BLaER1 treated with 17β-estradiol and CSF1 and Interleukin-3, amounts not matched to agents 10 nM and 100 nM (cell line): ENCODE measurements around the gene NUP210L.
"Not testable (repeated sequence)": the region's sequence is repeated elsewhere in the genome, so short reads cannot be mapped to it uniquely, and the experiment has no call there.

Experiments
- H3K27ac ChIP-seq, 11 experiments: shearing (Covaris generic); formaldehyde crosslinking; 2 replicates each; pipeline ENCODE4 v1.8.1; 2022
- H3K27me3 ChIP-seq, 11 experiments: shearing (Covaris generic); formaldehyde crosslinking; 2 replicates each; pipeline ENCODE4 v1.8.1; 2022
- H3K36me3 ChIP-seq, 11 experiments: shearing (Covaris generic); formaldehyde crosslinking; 2 replicates each; pipeline ENCODE4 v1.8.1; 2022
- H3K4me1 ChIP-seq, 10 experiments: shearing (Covaris generic); formaldehyde crosslinking; 2 replicates each; pipeline ENCODE4 v1.8.1; 2022
- H3K4me2 ChIP-seq, 11 experiments: shearing (Covaris generic); formaldehyde crosslinking; 2 replicates each; pipeline ENCODE4 v1.8.1; 2022
- H3K4me3 ChIP-seq, 10 experiments: shearing (Covaris generic); formaldehyde crosslinking; 2 replicates each; pipeline ENCODE4 v1.8.1; 2022
- H3K9ac ChIP-seq, 11 experiments: shearing (Covaris generic); formaldehyde crosslinking; 2 replicates each; pipeline ENCODE4 v1.8.1; 2022
- H3K9me3 ChIP-seq, 11 experiments: shearing (Covaris generic); formaldehyde crosslinking; replicated peaks in 1 of 11; 2 replicates each; pipeline ENCODE4 v1.8.1; 2022
- H4K20me1 ChIP-seq, 11 experiments: shearing (Covaris generic); formaldehyde crosslinking; 2 replicates each; pipeline ENCODE4 v1.8.1; 2022
- Cebpa-rat ChIP-seq, 11 experiments: shearing (Covaris generic); IDR thresholded peaks; 2 replicates each; pipeline ENCODE4 v1.8.1; 2022

Gene NUP210L

GRCh38 chr1:153985941-153986761 is 168.7 kb downstream of the NUP210L start, which contains the start of gene RAB13:
Gene RAB13, minus strand, starts transcription at chr1:153986339. Its CDS starts 103 bp downstream, at chr1:153986236.
- H4K20me1 ChIP-seq: peaks cover 0 to 8% (median 0%) of the 10 kb centered on the region in 11 experiments; a peak in 5 of 22 replicates
- H3K9me3 ChIP-seq: no peaks in the 10 kb centered on the region
- peak within 1 kb of the TSS; percentile 80 to 100 (median 97) for H3K4me2 ChIP-seq
- H3K36me3 ChIP-seq: peaks cover 0 to 28% (median 23%) of the 10 kb centered on the region in 11 experiments; a peak in 21 of 22 replicates
- TF ChIP-seq Cebpa-rat (IDR thresholded peaks at IDR 0.05): no peak
- H3K4me1 ChIP-seq: peaks cover 45 to 77% (median 62%) of the 10 kb centered on the region in 10 experiments
- H3K9ac ChIP-seq: peak within 1 kb of the TSS; percentile 74 to 85 (median 81)
- no peaks in the 10 kb centered on the region for H3K27me3 ChIP-seq
- H3K4me3 ChIP-seq: peak within 1 kb of the TSS; percentile 51 to 80 (median 67)
- H3K27ac ChIP-seq: peak within 1 kb of the TSS; percentile 54 to 89 (median 81)

- Histone ChIP-seq H3K36me3 (peaks cover 0 to 35% (median 29%) of the 10 kb centered on the region in 11 experiments; a peak in 18 of 22 replicates), H3K4me1 (peaks cover 45 to 77% (median 62%) of the 10 kb centered on the region in 10 experiments), H3K9me3 (no peaks in the 10 kb centered on the region), H4K20me1 (peaks cover 0 to 8% (median 0%) of the 10 kb centered on the region in 11 experiments; a peak in 2 of 22 replicates), H3K27ac (peak overlapping the region; percentile 54 to 89 (median 81)), H3K4me2 (peak overlapping the region; percentile 80 to 100 (median 97)), H3K27me3 (no peaks in the 10 kb centered on the region), H3K9ac (peak overlapping the region; percentile 74 to 85 (median 81)), H3K4me3 (peak overlapping the region; percentile 51 to 80 (median 67))
- TF ChIP-seq Cebpa-rat (IDR thresholded peaks at IDR 0.05): peak in 3 of 11 experiments; percentile 9 to 69 (median 50); a peak in 3 of 22 replicates
Observed at GRCh38 chr1:153985341-153985912, 169.4 kb downstream of the NUP210L start.

GRCh38 chr1:153984123-153984894 is 170.6 kb downstream of the NUP210L start:
- Histone ChIP-seq H3K4me1 (peaks cover 38 to 70% (median 61%) of the 10 kb centered on the region in 10 experiments), H3K27ac (peak overlapping the region in 10 of 11 experiments; percentile 64 to 89 (median 81); a peak in 18 of 22 replicates), H3K27me3 (no peaks in the 10 kb centered on the region), H3K4me3 (peak overlapping the region in 9 of 10 experiments; percentile 61 to 80 (median 69); a peak in 17 of 20 replicates), H4K20me1 (peaks cover 0 to 8% (median 0%) of the 10 kb centered on the region in 11 experiments; a peak in 2 of 22 replicates), H3K36me3 (peaks cover 0 to 42% (median 34%) of the 10 kb centered on the region in 11 experiments; a peak in 18 of 22 replicates), H3K9ac (peak overlapping the region; percentile 74 to 85 (median 81); a peak in 21 of 22 replicates), H3K4me2 (peak overlapping the region; percentile 80 to 100 (median 97)), H3K9me3 (no peaks in the 10 kb centered on the region)
- no peak for TF ChIP-seq Cebpa-rat (IDR thresholded peaks at IDR 0.05)

GRCh38 chr1:153981735-153982134 is 173.1 kb downstream of the NUP210L start:
- not testable (repeated sequence) for H3K4me3 ChIP-seq, H3K9me3 ChIP-seq, H3K27me3 ChIP-seq, H3K27ac ChIP-seq, H4K20me1 ChIP-seq
- H3K4me1 ChIP-seq: peaks cover 38 to 66% (median 58%) of the 10 kb centered on the region in 10 experiments
- peaks cover 0 to 49% (median 39%) of the 10 kb centered on the region in 11 experiments; a peak in 18 of 22 replicates for H3K36me3 ChIP-seq
- H3K9ac ChIP-seq: peak overlapping the region in 1 of 11 experiments; percentile 45; a peak in 1 of 22 replicates
- peak overlapping the region in 7 of 11 experiments; percentile 7 to 54 (median 38); a peak in 10 of 22 replicates for H3K4me2 ChIP-seq

- peaks cover 30 to 69% (median 64%) of the 10 kb centered on the region in 10 experiments for H3K4me1 ChIP-seq
- not testable (repeated sequence) for H3K27me3 ChIP-seq, H3K4me3 ChIP-seq, H3K27ac ChIP-seq, H3K9me3 ChIP-seq
- peaks cover 0 to 16% (median 0%) of the 10 kb centered on the region in 11 experiments; a peak in 5 of 22 replicates for H4K20me1 ChIP-seq
- peak overlapping the region in 10 of 11 experiments; percentile 82 to 99 (median 92); a peak in 16 of 22 replicates for H3K4me2 ChIP-seq
- H3K9ac ChIP-seq: peak overlapping the region in 4 of 11 experiments; percentile 89 to 92 (median 90); a peak in 3 of 22 replicates
- H3K36me3 ChIP-seq: peaks cover 19 to 72% (median 59%) of the 10 kb centered on the region in 11 experiments
Observed at GRCh38 chr1:153979091-153979490, 175.8 kb downstream of the NUP210L start.

GRCh38 chr1:153978274-153978909 is 176.5 kb downstream of the NUP210L start:
- H3K9me3 ChIP-seq: no peaks in the 10 kb centered on the region
- peak overlapping the region; percentile 89 to 96 (median 91); a peak in 20 of 22 replicates for H3K9ac ChIP-seq
- no peak for TF ChIP-seq Cebpa-rat (IDR thresholded peaks at IDR 0.05)
- peak overlapping the region; percentile 82 to 99 (median 93) for H3K4me2 ChIP-seq
- peak overlapping the region; percentile 83 to 98 (median 94) for H3K4me3 ChIP-seq
- H3K27ac ChIP-seq: peak overlapping the region in 9 of 11 experiments; percentile 86 to 94 (median 88); a peak in 17 of 22 replicates
- H3K27me3 ChIP-seq: no peaks in the 10 kb centered on the region
- peaks cover 29 to 69% (median 64%) of the 10 kb centered on the region in 10 experiments for H3K4me1 ChIP-seq
- H4K20me1 ChIP-seq: peaks cover 0 to 16% (median 0%) of the 10 kb centered on the region in 11 experiments; a peak in 4 of 22 replicates
- peaks cover 26 to 74% (median 64%) of the 10 kb centered on the region in 11 experiments for H3K36me3 ChIP-seq

- peaks cover 0 to 16% (median 0%) of the 10 kb centered on the region in 11 experiments; a peak in 4 of 22 replicates for H4K20me1 ChIP-seq
- H3K4me2 ChIP-seq: peak within 1 kb of the TSS; percentile 82 to 99 (median 93)
- H3K4me3 ChIP-seq: peak within 1 kb of the TSS; percentile 83 to 98 (median 94)
- peak within 1 kb of the TSS; percentile 89 to 96 (median 91) for H3K9ac ChIP-seq
- no peaks in the 10 kb centered on the region for H3K9me3 ChIP-seq
- H3K36me3 ChIP-seq: peaks cover 27 to 70% (median 64%) of the 10 kb centered on the region in 11 experiments
- TF ChIP-seq Cebpa-rat (IDR thresholded peaks at IDR 0.05): no peak
- peak within 1 kb of the TSS; percentile 84 to 94 (median 88) for H3K27ac ChIP-seq
- H3K4me1 ChIP-seq: peaks cover 31 to 70% (median 67%) of the 10 kb centered on the region in 10 experiments
- H3K27me3 ChIP-seq: no peaks in the 10 kb centered on the region
Observed at GRCh38 chr1:153977250-153978240, 177.3 kb downstream of the NUP210L start, which contains the start of gene JTB. Gene JTB, minus strand, starts transcription at chr1:153977674. Its CDS starts 422 bp downstream, at chr1:153977252.
